NB4 (cell line): ENCODE results near the gene TMBIM6.

ENCODE experiments used
- MYC ChIP-seq: IDR thresholded peaks from 2 replicates; pipeline ENCODE4 v1.6.1; 2011; ENCODE audit warnings: low read depth, low read length
- POLR2A ChIP-seq: IDR thresholded peaks from 2 replicates; pipeline ENCODE4 v1.6.1; 2011; ENCODE audit warnings: mild to moderate bottlenecking; ENCODE audit not compliant: insufficient read length; ENCODE audit errors: extremely low read depth
- TF ChIP-seq, protein P1 (sequence below): IDR thresholded peaks from one replicate; pipeline ENCODE4 v1.5.1; 2012; ENCODE audit warnings: low read depth, low read length
- TF ChIP-seq, protein P2 (sequence below): IDR thresholded peaks from 2 replicates; pipeline ENCODE4 v1.6.1; 2011; ENCODE audit warnings: low read depth, low read length

DNA sequence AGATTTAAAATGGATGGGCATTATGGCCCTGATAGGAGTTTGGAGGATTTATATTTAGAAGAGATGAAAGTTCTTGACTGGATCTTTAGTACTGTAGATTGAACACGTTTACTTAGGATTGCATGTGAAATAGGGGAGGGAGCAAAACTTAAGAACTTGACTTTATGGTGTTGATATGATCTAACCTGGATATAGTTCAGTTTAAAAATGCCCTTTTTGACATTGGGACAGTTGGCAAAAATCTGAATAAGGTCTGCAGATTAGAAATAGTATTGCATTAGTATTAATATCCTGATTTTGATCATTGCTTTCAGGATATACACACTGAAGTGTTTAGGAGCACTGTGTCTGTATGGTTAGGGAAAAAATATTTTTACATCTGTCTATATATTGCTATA lies 9.6 kb downstream of the TMBIM6 start:
- TF ChIP-seq, protein P1, sequence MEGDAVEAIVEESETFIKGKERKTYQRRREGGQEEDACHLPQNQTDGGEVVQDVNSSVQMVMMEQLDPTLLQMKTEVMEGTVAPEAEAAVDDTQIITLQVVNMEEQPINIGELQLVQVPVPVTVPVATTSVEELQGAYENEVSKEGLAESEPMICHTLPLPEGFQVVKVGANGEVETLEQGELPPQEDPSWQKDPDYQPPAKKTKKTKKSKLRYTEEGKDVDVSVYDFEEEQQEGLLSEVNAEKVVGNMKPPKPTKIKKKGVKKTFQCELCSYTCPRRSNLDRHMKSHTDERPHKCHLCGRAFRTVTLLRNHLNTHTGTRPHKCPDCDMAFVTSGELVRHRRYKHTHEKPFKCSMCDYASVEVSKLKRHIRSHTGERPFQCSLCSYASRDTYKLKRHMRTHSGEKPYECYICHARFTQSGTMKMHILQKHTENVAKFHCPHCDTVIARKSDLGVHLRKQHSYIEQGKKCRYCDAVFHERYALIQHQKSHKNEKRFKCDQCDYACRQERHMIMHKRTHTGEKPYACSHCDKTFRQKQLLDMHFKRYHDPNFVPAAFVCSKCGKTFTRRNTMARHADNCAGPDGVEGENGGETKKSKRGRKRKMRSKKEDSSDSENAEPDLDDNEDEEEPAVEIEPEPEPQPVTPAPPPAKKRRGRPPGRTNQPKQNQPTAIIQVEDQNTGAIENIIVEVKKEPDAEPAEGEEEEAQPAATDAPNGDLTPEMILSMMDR = no peak
- TF ChIP-seq POLR2A (no peak), MYC (no peak)
- TF ChIP-seq, protein P2, sequence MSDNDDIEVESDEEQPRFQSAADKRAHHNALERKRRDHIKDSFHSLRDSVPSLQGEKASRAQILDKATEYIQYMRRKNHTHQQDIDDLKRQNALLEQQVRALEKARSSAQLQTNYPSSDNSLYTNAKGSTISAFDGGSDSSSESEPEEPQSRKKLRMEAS = no peak
